Astrocyte (in vitro differentiated cells and primary cell): ENCODE measurements around the gene PPP1R36. TPM values are rescaled to one million over a fixed set of nuclear protein-coding genes. Genes with fewer than 3 reads are reported as not detected.
"Not testable (repeated sequence)": the region's sequence is repeated elsewhere in the genome, so short reads cannot be mapped to it uniquely, and the experiment has no call there.

Source experiments
- DNase-seq: peaks from one replicate; pipeline ENCODE4 v3.0.0-alpha.2; 2010; ENCODE audit warnings: low read depth
- FAIRE-seq: peaks from 2 replicates; lab custom pipeline; 2011; peaks lifted over from hg19 to GRCh38; lab: Jason Lieb, UNC
- H2AFZ ChIP-seq: 2 replicates; pipeline ENCODE4 v1.6.0; 2012; ENCODE audit warnings: low read depth, low read length, inconsistent platforms
- H3K27ac ChIP-seq: 2 replicates; pipeline ENCODE4 v1.5.1; 2011; ENCODE audit warnings: low read depth, low read length, inconsistent platforms
- H3K27me3 ChIP-seq: 2 replicates; pipeline ENCODE4 v1.6.0; 2011; ENCODE audit warnings: low read length, inconsistent platforms; ENCODE audit not compliant: insufficient read depth
- H3K36me3 ChIP-seq: 2 replicates; pipeline ENCODE4 v1.5.1; 2011; ENCODE audit warnings: low read length, inconsistent platforms; ENCODE audit not compliant: insufficient read depth
- H3K4me1 ChIP-seq: 2 replicates; pipeline ENCODE4 v1.5.1; 2011; ENCODE audit warnings: low read length, inconsistent platforms; ENCODE audit not compliant: insufficient read depth
- H3K4me2 ChIP-seq: 2 replicates; pipeline ENCODE4 v1.6.0; 2012; ENCODE audit warnings: low read length, inconsistent platforms
- H3K4me3 ChIP-seq: 2 replicates; pipeline ENCODE4 v1.5.1; 2011; ENCODE audit warnings: low read depth, mild to moderate bottlenecking, low read length, inconsistent platforms; ENCODE audit not compliant: insufficient read depth
- H3K79me2 ChIP-seq: 2 replicates; pipeline ENCODE4 v1.6.0; 2012; ENCODE audit warnings: mild to moderate bottlenecking, low read length, inconsistent platforms; ENCODE audit not compliant: insufficient read depth
- H3K9ac ChIP-seq: 2 replicates; pipeline ENCODE4 v1.6.0; 2012; ENCODE audit warnings: mild to moderate bottlenecking, low read length, inconsistent platforms
- H3K9me3 ChIP-seq: 2 replicates; pipeline ENCODE4 v1.5.1; 2012; ENCODE audit warnings: low read depth, mild to moderate bottlenecking, low read length, inconsistent platforms; ENCODE audit not compliant: insufficient read depth
- H4K20me1 ChIP-seq: 2 replicates; pipeline ENCODE4 v1.6.0; 2012; ENCODE audit warnings: low read length, inconsistent platforms; ENCODE audit not compliant: insufficient read depth
- H3K27ac Mint-ChIP-seq: one replicate; pipeline ENCODE4 v1.8.0; 2021; ENCODE audit warnings: mild to moderate bottlenecking, mixed read lengths; ENCODE audit not compliant: unreplicated experiment
- H3K27me3 Mint-ChIP-seq: one replicate; pipeline ENCODE4 v1.8.0; 2021; ENCODE audit warnings: low read depth, mixed read lengths; ENCODE audit not compliant: unreplicated experiment
- H3K36me3 Mint-ChIP-seq: one replicate; pipeline ENCODE4 v1.8.0; 2021; ENCODE audit warnings: low read depth, mixed read lengths; ENCODE audit not compliant: unreplicated experiment
- H3K4me1 Mint-ChIP-seq: one replicate; pipeline ENCODE4 v1.8.0; 2021; ENCODE audit warnings: low read depth, mixed read lengths; ENCODE audit not compliant: unreplicated experiment
- H3K4me3 Mint-ChIP-seq: one replicate; pipeline ENCODE4 v1.8.0; 2021; ENCODE audit warnings: mild to moderate bottlenecking, moderate library complexity, mixed read lengths; ENCODE audit not compliant: unreplicated experiment
- H3K9me3 Mint-ChIP-seq: one replicate; pipeline ENCODE4 v1.8.0; 2021; ENCODE audit warnings: mild to moderate bottlenecking, mixed read lengths; ENCODE audit not compliant: unreplicated experiment
- EZH2 ChIP-seq: IDR thresholded peaks from 2 replicates; pipeline ENCODE4 v1.6.1; 2012; ENCODE audit warnings: mild to moderate bottlenecking, low read length, inconsistent platforms; ENCODE audit not compliant: insufficient read depth
- total RNA-seq: library from RNA; stranded (reverse); gene quantifications from 2 replicates; pipeline ENCODE4 v1.2.1, GENCODE V29; 2021
- TF ChIP-seq, protein P1 (sequence below): IDR thresholded peaks from 2 replicates; pipeline ENCODE4 v1.5.1; 2011; ENCODE audit warnings: low read depth, mild to moderate bottlenecking, inconsistent platforms, low read length, moderate library complexity; ENCODE audit not compliant: insufficient read depth

Gene PPP1R36
- total RNA-seq, 1 donor from 2014 or later, result 0.91 TPM

DNA sequence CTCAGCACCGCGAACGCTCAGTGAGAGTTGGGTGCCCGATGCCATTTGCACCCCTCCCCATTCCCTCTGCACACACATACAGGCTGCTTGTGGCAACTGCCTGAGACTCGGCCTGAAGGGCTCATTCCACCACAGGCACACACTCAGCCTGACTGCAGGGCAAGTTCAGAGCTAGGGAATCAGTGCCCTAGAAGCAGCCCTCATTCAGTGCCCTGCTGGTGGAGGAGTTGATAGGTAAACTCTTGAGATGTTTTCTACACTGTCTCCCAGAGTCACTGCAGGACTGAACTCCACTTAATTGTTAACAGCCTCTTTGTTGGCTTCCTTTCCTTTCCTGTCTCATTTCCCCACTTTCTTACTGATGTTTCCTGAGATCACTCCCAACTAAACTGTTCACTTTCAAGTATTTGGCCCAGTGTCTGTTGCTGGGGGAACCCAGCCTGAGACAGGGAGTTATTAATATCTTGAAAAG lies 16.9 kb downstream of the PPP1R36 start:
- no peaks in the 10 kb centered on the region for H3K36me3 ChIP-seq
- H3K27ac ChIP-seq, result no peak overlapping the region
- Mint-ChIP-seq H3K4me3 (peak overlapping the region; percentile 31), H3K27me3 (no peaks in the 10 kb centered on the region), H3K4me1 (peaks cover 17% of the 10 kb centered on the region), H3K9me3 (no peaks in the 10 kb centered on the region), H3K27ac (peak overlapping the region; percentile 84), H3K36me3 (no peaks in the 10 kb centered on the region)
- TF ChIP-seq, protein P1, sequence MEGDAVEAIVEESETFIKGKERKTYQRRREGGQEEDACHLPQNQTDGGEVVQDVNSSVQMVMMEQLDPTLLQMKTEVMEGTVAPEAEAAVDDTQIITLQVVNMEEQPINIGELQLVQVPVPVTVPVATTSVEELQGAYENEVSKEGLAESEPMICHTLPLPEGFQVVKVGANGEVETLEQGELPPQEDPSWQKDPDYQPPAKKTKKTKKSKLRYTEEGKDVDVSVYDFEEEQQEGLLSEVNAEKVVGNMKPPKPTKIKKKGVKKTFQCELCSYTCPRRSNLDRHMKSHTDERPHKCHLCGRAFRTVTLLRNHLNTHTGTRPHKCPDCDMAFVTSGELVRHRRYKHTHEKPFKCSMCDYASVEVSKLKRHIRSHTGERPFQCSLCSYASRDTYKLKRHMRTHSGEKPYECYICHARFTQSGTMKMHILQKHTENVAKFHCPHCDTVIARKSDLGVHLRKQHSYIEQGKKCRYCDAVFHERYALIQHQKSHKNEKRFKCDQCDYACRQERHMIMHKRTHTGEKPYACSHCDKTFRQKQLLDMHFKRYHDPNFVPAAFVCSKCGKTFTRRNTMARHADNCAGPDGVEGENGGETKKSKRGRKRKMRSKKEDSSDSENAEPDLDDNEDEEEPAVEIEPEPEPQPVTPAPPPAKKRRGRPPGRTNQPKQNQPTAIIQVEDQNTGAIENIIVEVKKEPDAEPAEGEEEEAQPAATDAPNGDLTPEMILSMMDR, result no peak
- TF ChIP-seq EZH2, result no peak
- H3K4me2 ChIP-seq, result no peak overlapping the region
- DNase-seq (no peak), FAIRE-seq (no peak)
- H3K27me3 ChIP-seq, result peaks cover 3% of the 10 kb centered on the region
- H4K20me1 ChIP-seq, result no peaks in the 10 kb centered on the region
- no peaks in the 10 kb centered on the region for H3K4me1 ChIP-seq
- no peaks in the 10 kb centered on the region for H3K9me3 ChIP-seq
- H3K4me3 ChIP-seq, result no peak overlapping the region
- H3K79me2 ChIP-seq, result no peaks in the 10 kb centered on the region
- H3K9ac ChIP-seq, result no peak overlapping the region
- H2AFZ ChIP-seq, result no peak overlapping the region

DNA sequence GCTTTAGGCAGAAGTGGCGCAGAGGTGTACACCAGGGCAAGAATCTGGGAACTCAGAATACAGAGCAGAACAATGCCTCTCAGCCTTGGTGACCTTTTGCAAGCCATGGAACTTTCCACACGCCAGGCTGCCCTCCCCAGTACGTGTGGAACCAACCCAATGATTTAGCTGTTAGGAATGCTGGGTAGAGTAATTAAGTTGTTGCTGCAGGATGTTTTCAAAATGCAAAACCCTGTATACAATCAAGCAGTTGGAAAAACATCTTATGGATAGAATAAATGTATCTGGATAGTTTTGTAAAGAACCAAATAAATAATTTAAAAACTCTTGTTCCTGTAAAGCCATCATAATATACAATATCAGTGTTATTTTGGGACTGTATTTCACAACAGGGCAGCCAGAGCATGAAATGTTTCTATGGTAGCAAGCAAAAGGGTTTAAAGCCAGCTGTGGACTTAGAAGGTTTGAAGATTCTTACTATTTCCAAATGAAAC lies 19.4 kb downstream of the PPP1R36 start:
- Histone ChIP-seq H3K27me3 (no peaks in the 10 kb centered on the region), H3K79me2 (no peaks in the 10 kb centered on the region), H4K20me1 (no peaks in the 10 kb centered on the region), H3K9ac (no peak overlapping the region), H3K36me3 (no peaks in the 10 kb centered on the region), H3K4me2 (no peak overlapping the region), H3K4me3 (no peak overlapping the region), H3K4me1 (no peaks in the 10 kb centered on the region), H2AFZ (no peak overlapping the region), H3K27ac (no peak overlapping the region), H3K9me3 (no peaks in the 10 kb centered on the region)
- H3K4me3 Mint-ChIP-seq, result no peak overlapping the region
- no peaks in the 10 kb centered on the region for H3K9me3 Mint-ChIP-seq
- H3K4me1 Mint-ChIP-seq, result peaks cover 17% of the 10 kb centered on the region
- no peaks in the 10 kb centered on the region for H3K27me3 Mint-ChIP-seq
- H3K27ac Mint-ChIP-seq, result peak overlapping the region; percentile 78
- peak; percentile 64 for DNase-seq
- no peaks in the 10 kb centered on the region for H3K36me3 Mint-ChIP-seq
- TF ChIP-seq EZH2, result no peak
- TF ChIP-seq, protein P1, result no peak
- no peak for FAIRE-seq

DNA sequence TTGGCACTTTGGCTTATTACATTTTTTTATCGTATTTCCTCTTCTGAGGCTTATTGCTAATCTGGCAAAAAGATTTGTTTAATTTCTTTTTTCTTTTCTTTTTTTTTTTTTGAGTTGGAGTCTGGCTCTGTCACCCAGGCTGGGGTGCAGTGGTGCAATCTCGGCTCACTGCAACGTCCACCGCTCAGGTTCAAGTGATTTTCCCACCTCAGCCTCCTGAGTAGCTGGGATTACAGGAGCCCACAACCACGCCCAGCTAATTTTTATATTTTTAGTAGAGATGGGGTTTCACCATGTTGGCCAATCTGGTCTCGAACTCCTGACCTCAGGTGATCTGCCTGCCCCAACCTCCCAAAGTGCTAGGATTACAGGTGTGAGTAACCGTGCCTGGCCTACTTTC lies 19.9 kb downstream of the PPP1R36 start:
- H2AFZ ChIP-seq, H3K9me3 Mint-ChIP-seq, H3K4me2 ChIP-seq, H3K4me3 Mint-ChIP-seq, H3K27me3 Mint-ChIP-seq, H3K9ac ChIP-seq, H3K79me2 ChIP-seq, DNase-seq, H3K4me1 ChIP-seq, H4K20me1 ChIP-seq, FAIRE-seq, H3K36me3 Mint-ChIP-seq, H3K9me3 ChIP-seq, H3K36me3 ChIP-seq, H3K4me3 ChIP-seq, H3K27me3 ChIP-seq, H3K27ac ChIP-seq: not testable (repeated sequence)
- H3K4me1 Mint-ChIP-seq, result peaks cover 17% of the 10 kb centered on the region
- peak overlapping the region; percentile 78 for H3K27ac Mint-ChIP-seq
